ENCODE measurements around the gene DIPK1B. TPM values are rescaled to one million over a fixed set of nuclear protein-coding genes. Genes with fewer than 3 reads are reported as not detected.

Gene DIPK1B
- total RNA-seq, 3 donors from 2014 or later, result 4.8 to 8.2 (median 5.6) TPM

GRCh38 chr9:136697821-136698526, 14.4 kb upstream of the DIPK1B start:
- Histone ChIP-seq H3K27me3 (no peaks in the 10 kb centered on the region), H3K27ac (no peak overlapping the region), H3K4me1 (no peaks in the 10 kb centered on the region), H3K9me3 (no peaks in the 10 kb centered on the region), H3K4me3 (no peak overlapping the region), H3K36me3 (no peaks in the 10 kb centered on the region)
- intact Hi-C loops (cut with DNase I; ENCODE audit: low total_unique reads), result no loop called here
- TF ChIP-seq POLR2AphosphoS5 (IDR thresholded peaks at IDR 0.05) (no peak), CTCF (IDR thresholded peaks at IDR 0.05) (no peak), POLR2A (IDR thresholded peaks at IDR 0.05) (no peak)
- no peak for DNase-seq (ENCODE audit: low spot score in 2 of 2)

DNA sequence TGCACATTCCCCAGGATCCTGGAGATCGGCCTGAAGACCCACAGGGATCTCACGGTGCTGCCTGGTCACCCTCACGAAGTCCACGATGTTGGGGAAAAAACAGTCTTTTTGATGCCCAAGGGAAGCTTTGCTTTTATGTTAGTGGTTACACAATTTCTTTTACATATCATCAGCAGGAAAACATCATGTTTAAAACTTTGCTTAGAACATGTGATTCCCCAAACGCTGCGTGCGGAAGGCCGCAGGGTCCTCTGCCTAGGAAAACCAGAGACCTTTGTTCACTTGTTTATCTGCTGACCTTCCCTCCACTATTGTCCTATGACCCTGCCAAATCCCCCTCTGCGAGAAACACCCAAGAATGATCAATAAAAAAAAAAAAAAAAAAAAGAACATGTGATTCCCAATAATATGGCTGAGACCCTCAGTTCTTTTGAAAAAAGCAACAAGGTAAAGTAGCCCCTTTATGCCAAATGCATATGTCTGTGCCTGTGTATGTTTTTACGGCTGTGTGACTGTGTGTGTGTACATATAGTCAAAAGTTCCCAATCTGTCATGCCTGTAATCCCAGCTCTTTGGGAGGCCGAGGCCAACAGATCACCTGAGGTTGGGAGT, 13.6 kb upstream of the DIPK1B start:
- Histone ChIP-seq H3K27me3 (no peaks in the 10 kb centered on the region), H3K4me3 (no peak overlapping the region), H3K9me3 (no peaks in the 10 kb centered on the region), H3K4me1 (no peaks in the 10 kb centered on the region), H3K27ac (no peak overlapping the region), H3K36me3 (no peaks in the 10 kb centered on the region)
- TF ChIP-seq POLR2AphosphoS5 (IDR thresholded peaks at IDR 0.05) (no peak), POLR2A (IDR thresholded peaks at IDR 0.05) (no peak), CTCF (IDR thresholded peaks at IDR 0.05) (no peak)
- intact Hi-C loops (cut with DNase I; ENCODE audit: low total_unique reads), result no loop called here
- no peak for DNase-seq (ENCODE audit: low spot score in 2 of 2)

GRCh38 chr9:136700304-136700703, 12.1 kb upstream of the DIPK1B start:
- intact Hi-C loops (cut with DNase I; ENCODE audit: low total_unique reads), result no loop called here
- no peak overlapping the region for H3K4me3 ChIP-seq
- no peaks in the 10 kb centered on the region for H3K36me3 ChIP-seq
- TF ChIP-seq POLR2AphosphoS5 (IDR thresholded peaks at IDR 0.05) (no peak), POLR2A (IDR thresholded peaks at IDR 0.05) (no peak), CTCF (IDR thresholded peaks at IDR 0.05) (no peak)
- no peak overlapping the region for H3K27ac ChIP-seq
- DNase-seq (ENCODE audit: low spot score in 2 of 2), result no peak
- no peaks in the 10 kb centered on the region for H3K9me3 ChIP-seq
- H3K4me1 ChIP-seq, result no peaks in the 10 kb centered on the region
- no peaks in the 10 kb centered on the region for H3K27me3 ChIP-seq

GRCh38 chr9:136700959-136701667, 11.3 kb upstream of the DIPK1B start:
- Histone ChIP-seq H3K4me3 (peak overlapping the region in 1 of 3 donors; percentile 25), H3K9me3 (no peaks in the 10 kb centered on the region), H3K4me1 (no peaks in the 10 kb centered on the region), H3K27me3 (no peaks in the 10 kb centered on the region), H3K27ac (no peak overlapping the region), H3K36me3 (no peaks in the 10 kb centered on the region)
- TF ChIP-seq CTCF (IDR thresholded peaks at IDR 0.05) (no peak), POLR2AphosphoS5 (IDR thresholded peaks at IDR 0.05) (no peak), POLR2A (IDR thresholded peaks at IDR 0.05) (no peak)
- DNase-seq (ENCODE audit: low spot score in 2 of 2), result no peak
- intact Hi-C loops (cut with DNase I; ENCODE audit: low total_unique reads), result no loop called here

GRCh38 chr9:136701668-136702053, 10.7 kb upstream of the DIPK1B start:
- H3K4me3 ChIP-seq, result no peak overlapping the region
- no peaks in the 10 kb centered on the region for H3K9me3 ChIP-seq
- intact Hi-C loops (cut with DNase I; ENCODE audit: low total_unique reads), result no loop called here
- TF ChIP-seq POLR2AphosphoS5 (IDR thresholded peaks at IDR 0.05), result no peak
- no peak for TF ChIP-seq POLR2A (IDR thresholded peaks at IDR 0.05)
- TF ChIP-seq CTCF (IDR thresholded peaks at IDR 0.05), result no peak
- H3K27me3 ChIP-seq, result no peaks in the 10 kb centered on the region
- no peak for DNase-seq (ENCODE audit: low spot score in 2 of 2)
- no peak overlapping the region for H3K27ac ChIP-seq
- H3K36me3 ChIP-seq, result no peaks in the 10 kb centered on the region
- no peaks in the 10 kb centered on the region for H3K4me1 ChIP-seq
